RWPE2 (cell line): ENCODE measurements around the gene AEBP1.

Experiments
- ATAC-seq: fragments of 200-7000 bp; cut with Tn5 transposase; 3 replicates; pipeline ENCODE4 v1.9.1; 2021; ENCODE audit warnings: low read depth
- DNase-seq: peaks from one replicate; pipeline ENCODE4 v3.0.0-alpha.2; 2020; ENCODE audit warnings: low spot score
- H3K27ac ChIP-seq: fragments of 450-650 bp; 2 replicates; pipeline ENCODE4 v1.5.1; 2017; ENCODE audit warnings: mild to moderate bottlenecking; ENCODE audit not compliant: poor library complexity, severe bottlenecking
- H3K27me3 ChIP-seq: fragments of 250-450 bp; sonication (Bioruptor Pico); 2 replicates; pipeline ENCODE4 v1.5.1; 2021; ENCODE audit warnings: mild to moderate bottlenecking, moderate library complexity; ENCODE audit not compliant: insufficient read depth, poor library complexity, severe bottlenecking
- H3K36me3 ChIP-seq: fragments of 250-450 bp; sonication (Bioruptor Pico); 2 replicates; pipeline ENCODE4 v1.5.1; 2020; ENCODE audit warnings: low read depth, mild to moderate bottlenecking, moderate library complexity
- H3K4me1 ChIP-seq: fragments of 250-450 bp; sonication (Bioruptor Pico); 2 replicates; pipeline ENCODE4 v1.5.1; 2021; ENCODE audit warnings: mild to moderate bottlenecking, moderate library complexity; ENCODE audit not compliant: insufficient read depth, poor library complexity, severe bottlenecking
- H3K4me3 ChIP-seq: fragments of 250-450 bp; sonication (Bioruptor Pico); 2 replicates; pipeline ENCODE4 v1.5.1; 2021; ENCODE audit warnings: mild to moderate bottlenecking, moderate library complexity; ENCODE audit not compliant: severe bottlenecking
- H3K9me3 ChIP-seq: fragments of 250-450 bp; sonication (Bioruptor Pico); 2 replicates; pipeline ENCODE4 v1.5.1; 2021; ENCODE audit warnings: mild to moderate bottlenecking, moderate library complexity; ENCODE audit not compliant: severe bottlenecking
- CTCF ChIP-seq: fragments of 450-650 bp; IDR thresholded peaks from one replicate; pipeline ENCODE4 v1.5.1; 2017; ENCODE audit warnings: mild to moderate bottlenecking, moderate library complexity; ENCODE audit not compliant: poor library complexity, severe bottlenecking

The AEBP1 gene

DNA sequence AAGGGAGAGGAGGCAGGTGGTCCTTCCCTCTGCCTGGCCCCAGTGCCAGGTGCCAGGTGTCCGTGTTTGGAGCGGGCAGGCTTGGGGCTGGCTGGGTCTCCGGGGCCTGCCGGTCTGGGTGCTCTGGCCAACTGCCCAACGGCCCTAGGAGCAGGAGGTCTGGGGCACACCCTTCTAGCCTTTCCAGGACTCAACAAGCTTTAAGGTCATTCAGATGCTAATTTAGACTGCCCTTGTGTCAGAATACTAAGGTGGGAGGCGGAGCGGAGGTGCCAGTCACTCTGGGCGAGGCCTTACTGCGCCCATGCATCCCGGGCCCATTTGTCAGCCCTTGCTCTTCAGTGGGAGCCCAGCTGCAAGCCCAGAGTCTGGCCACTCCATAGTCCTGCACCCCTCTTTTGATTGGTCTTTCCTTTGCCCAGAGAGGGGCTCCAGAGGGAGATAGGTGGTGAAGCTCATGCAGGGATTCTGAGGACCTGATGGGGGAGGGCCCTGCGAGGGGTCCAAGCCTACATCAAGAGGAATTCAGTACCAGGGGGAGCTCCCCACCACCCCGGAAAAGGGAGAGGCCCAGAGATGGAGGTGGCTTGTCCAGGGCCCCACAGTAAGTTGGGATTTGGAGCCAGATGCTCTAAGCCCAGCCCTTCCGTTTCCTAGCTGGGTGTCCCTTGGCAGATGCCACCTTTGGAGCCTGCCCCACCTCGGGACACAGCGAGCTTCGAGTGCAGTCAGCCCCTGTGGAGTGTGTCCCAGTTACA lies 40.1 kb upstream of the AEBP1 start:
- ATAC-seq = no peak
- TF ChIP-seq CTCF = no peak
- H3K27me3 ChIP-seq = no peaks in the 10 kb centered on the region
- no peak overlapping the region for H3K4me3 ChIP-seq
- H3K4me1 ChIP-seq = no peaks in the 10 kb centered on the region
- H3K9me3 ChIP-seq = no peaks in the 10 kb centered on the region
- peaks cover 11% of the 10 kb centered on the region for H3K36me3 ChIP-seq
- peak; percentile 49 for DNase-seq
- no peak overlapping the region for H3K27ac ChIP-seq

DNA sequence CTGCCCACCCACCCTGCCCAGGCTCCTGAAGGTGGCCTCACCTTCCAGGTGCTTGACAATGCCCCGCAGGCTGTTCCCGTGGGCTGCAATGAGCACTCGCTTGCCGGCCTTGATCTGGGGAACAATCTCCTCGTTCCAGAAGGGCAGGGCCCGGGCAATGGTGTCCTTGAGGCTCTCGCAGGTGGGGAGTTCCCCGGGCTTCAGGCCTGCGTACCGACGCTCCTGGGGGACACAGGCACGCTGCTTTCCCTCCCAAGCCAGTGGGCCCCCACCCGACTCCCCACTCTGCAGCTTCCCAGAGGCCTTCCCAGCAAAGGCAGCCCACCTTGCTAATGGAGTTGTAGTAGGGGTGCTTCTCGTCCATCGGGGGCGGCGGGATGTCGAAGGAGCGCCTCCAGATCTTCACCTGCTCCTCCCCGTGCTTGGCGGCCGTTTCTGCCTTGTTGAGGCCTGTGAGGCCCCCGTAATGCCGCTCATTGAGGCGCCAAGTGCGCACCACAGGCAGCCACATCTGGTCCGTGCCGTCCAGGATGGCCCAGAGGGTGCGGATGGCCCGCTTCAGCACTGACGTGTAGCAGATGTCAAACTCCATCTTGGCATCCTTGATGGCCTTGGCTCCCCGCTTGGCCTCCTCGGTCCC lies 39.2 kb upstream of the AEBP1 start:
- peak; percentile 58 for DNase-seq
- Histone ChIP-seq H3K27ac (no peak overlapping the region), H3K4me3 (no peak overlapping the region), H3K27me3 (no peaks in the 10 kb centered on the region), H3K36me3 (peaks cover 4% of the 10 kb centered on the region), H3K9me3 (no peaks in the 10 kb centered on the region), H3K4me1 (no peaks in the 10 kb centered on the region)
- no peak for TF ChIP-seq CTCF
- ATAC-seq = peak; percentile 12

DNA sequence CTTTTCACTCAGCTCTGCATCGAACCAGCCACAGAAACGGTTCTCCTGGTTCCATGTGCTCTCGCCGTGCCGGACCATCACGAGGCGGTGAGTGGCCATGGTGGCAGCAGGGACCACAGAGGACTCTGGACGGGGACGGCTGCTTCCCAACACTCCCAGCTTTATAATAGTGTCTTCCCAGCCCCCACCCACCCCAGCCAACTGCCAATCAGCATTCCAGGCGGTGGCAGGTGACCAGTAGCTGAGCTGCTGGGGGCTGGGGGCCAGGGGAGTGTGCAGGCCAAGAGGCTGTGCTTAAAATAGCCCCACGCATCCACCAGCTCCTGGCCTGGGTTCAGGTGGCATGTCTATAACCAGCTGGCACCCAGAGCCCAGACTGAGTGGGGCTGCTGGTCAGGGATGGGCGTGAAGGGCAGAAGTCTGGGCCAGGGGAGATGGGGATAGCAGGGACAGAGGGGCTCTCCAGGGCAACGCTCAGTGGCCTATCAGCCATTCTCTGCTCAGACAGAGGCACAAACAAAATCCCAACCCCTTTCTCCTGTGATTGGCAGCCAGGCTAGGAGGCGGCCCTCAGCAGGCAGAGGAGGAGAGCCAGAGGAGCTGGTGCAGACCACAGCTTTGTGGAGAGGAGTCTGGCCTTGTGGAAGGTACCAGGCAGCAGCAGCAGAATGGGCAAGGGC lies 38.6 kb upstream of the AEBP1 start, which contains the start of gene PGAM2:
TSS of gene PGAM2 (minus strand) at position 137 of the 680 bp plus-strand sequence. CDS start at position 99, 38 bp downstream.
- H3K27ac ChIP-seq = no peak within 1 kb of the TSS
- peaks cover 5% of the 10 kb centered on the region for H3K4me1 ChIP-seq
- H3K27me3 ChIP-seq = no peaks in the 10 kb centered on the region
- H3K4me3 ChIP-seq = no peak within 1 kb of the TSS
- no peaks in the 10 kb centered on the region for H3K9me3 ChIP-seq
- TF ChIP-seq CTCF = no peak
- ATAC-seq (peak; percentile 46), DNase-seq (peak; percentile 61)
- H3K36me3 ChIP-seq = no peaks in the 10 kb centered on the region; the same call in 1 of the 2 replicates

GRCh38 chr7:44066111-44066460 lies 38.1 kb upstream of the AEBP1 start:
- ATAC-seq = no peak; the same call in 2 of the 3 replicates
- Histone ChIP-seq H3K4me1 (peaks cover 10% of the 10 kb centered on the region), H3K9me3 (no peaks in the 10 kb centered on the region), H3K27me3 (no peaks in the 10 kb centered on the region), H3K36me3 (no peaks in the 10 kb centered on the region), H3K4me3 (no peak overlapping the region), H3K27ac (no peak overlapping the region)
- DNase-seq = peak; percentile 42
- TF ChIP-seq CTCF = no peak
